HG03378 (cell line): ENCODE data around the gene ZNF18.

Experiments
- ATAC-seq: cut with Tn5 transposase; IDR thresholded peaks from one replicate; pipeline ENCODE4 v1.9.1; 2021; ENCODE audit warnings: mild to moderate bottlenecking, moderate library complexity; ENCODE audit not compliant: unreplicated experiment

Gene ZNF18

GRCh38 chr17:11997147-11997971 is at the start of gene ZNF18:
Gene ZNF18, minus strand, starts transcription at chr17:11997475. Its CDS starts 4,646 bp downstream, at chr17:11992829.
- peak; percentile 89 for ATAC-seq

GRCh38 chr17:12046786-12047185 is 49.5 kb upstream of the ZNF18 start:
- no peak for ATAC-seq

DNA sequence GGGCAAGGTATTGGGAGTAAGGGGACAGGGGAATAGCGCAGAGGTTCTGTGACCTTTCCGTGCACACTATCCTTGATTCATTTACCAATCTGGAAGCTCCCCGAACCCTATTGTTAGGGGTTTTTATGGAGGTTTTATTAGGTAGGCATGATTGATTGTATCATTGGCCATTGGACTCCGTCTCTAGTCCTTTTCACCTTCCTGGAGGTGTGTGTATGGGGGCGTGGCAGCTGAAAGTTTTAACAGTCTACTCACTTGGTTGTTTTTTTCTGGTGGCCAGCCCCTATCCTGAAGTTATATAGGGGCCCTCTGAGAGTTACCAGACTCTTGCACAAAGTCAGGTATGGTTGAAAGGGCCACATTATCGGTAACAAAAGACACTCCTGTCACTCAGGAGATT is 46.4 kb upstream of the ZNF18 start:
- ATAC-seq: no peak

- ATAC-seq: no peak
Measured at GRCh38 chr17:12041312-12041711, 44.0 kb upstream of the ZNF18 start.

DNA sequence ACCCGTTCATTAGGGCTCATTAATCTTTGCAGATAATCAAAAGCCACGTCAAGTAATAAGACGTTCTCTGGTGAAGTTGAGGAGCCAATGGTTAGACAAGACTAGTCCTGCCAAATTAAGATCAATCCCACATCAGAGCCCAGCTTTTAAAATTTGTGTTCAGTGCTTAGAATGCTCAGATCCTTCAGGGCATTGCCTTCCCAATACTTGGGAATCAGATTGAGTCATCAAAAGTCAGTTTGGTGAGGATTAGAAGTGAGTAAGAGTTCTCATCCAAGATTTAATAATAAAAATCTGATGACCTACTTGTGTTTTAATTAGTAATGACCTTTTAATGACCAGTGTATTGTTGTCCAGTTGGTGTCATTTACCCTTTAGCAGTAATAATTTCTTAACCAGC is 43.2 kb upstream of the ZNF18 start:
- ATAC-seq: no peak

GRCh38 chr17:12037970-12038369 is 40.7 kb upstream of the ZNF18 start:
- ATAC-seq: no peak

DNA sequence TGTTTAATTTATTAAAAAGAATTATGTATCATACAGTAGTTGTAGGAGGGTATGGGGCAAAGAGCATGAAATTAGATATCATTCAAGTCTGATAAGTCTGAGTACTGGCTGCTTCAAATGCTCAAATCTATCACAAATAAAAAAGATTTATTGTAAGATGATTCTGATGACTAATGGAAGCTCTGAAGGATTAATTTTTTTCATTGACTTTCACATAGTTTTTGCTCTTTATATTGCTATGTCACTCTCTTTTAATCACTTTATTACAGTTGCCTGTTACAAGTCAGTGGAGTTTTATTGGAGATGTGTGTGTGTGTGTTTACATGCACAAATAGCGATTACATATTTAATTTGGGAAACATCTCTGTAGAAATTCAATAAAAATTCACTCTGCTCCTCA is 38.4 kb upstream of the ZNF18 start:
- no peak for ATAC-seq

GRCh38 chr17:12034538-12034937 is 37.3 kb upstream of the ZNF18 start:
- ATAC-seq: no peak

GRCh38 chr17:12028611-12029010 is 31.3 kb upstream of the ZNF18 start:
- ATAC-seq: no peak

GRCh38 chr17:12027658-12028057 is 30.4 kb upstream of the ZNF18 start:
- ATAC-seq: no peak

DNA sequence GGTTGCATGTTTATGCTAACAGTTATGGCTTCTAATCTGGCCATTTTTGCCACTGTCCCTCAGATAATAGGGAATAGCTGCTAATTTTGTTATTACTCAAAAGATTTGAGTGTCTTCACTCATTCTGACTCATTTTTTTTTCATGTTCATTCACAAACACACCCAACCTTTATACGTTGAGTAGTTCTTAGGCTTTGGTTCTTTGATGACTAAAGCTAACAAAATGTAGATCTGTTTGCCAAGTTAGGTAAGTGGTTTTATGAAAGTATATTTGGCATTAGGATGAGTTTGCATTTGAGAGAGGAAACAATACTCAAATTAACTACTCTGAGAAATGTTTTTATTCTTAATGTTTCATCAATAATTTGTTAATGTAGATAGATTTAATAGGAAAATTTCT is 27.1 kb upstream of the ZNF18 start:
- ATAC-seq: no peak

GRCh38 chr17:12022310-12022709 is 25.0 kb upstream of the ZNF18 start:
- no peak for ATAC-seq

DNA sequence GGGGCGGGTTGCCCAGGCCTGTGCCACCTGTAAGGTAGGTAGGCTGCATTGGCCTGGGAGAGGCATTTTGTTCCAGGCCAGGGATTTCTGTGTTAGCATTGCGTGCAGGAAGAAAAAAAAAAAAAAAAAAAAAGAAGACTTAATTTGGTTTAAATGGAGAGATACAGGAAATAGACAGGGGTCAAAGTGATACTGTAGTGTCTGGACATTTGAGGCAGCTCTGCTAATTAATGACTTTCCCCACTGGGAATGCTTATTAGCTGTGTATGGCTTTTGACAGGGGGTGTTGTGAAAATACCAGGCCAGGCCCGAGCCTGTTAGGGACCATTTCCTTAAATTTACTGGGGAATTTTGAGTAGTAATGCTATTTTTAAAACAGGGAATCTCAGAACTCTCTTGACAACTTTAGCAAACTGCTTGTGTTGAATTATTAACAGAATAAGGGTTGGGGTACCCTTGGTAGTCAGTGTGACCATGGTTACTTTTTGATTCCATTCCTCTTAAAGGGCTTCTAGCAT is 24.4 kb upstream of the ZNF18 start:
- ATAC-seq: no peak

DNA sequence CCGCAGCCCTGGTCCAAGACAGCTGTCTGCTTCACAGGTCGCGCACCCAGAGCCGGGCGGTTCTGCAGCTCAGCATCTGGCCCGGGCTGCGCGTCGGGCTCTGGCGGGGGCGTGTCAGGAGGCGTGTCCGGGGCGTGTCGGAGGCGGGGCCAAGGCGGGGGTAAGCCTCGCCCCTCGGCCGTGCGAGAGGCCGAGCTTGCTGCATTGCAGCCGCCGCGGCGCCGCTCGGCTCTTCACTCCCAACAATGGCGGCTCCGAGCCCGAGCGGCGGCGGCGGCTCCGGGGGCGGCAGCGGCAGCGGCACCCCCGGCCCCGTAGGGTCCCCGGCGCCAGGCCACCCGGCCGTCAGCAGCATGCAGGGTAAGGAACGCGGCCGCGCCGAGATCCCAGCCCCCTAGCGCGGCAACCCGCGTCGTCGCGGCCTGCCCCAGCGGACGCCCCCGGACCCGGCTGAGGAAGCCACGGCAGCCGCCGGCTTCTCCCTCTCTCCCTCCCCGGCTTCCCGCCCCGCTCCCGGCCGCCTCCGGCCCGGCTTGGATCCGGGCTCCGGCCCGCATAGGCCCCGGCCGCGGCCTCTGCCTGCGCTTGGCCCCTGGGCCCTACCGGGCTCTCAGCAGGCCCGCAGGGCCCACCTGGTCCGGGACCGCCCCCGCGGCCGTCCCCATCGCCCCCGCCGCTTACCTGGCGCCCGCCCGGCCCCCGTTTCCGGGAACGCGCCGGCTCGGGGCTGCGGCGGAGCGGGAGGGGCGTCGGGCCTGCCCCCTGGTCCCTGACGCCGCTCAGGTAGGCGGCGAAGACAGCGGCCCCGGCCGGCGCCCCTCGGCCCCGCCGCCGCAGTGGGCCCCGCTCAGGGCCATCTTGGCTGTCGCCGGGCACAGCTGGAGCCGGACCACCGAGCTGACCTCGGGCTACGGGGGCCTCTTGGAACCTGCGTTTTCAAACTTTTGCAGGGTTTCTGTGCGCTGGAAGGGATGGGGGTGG is 23.7 kb upstream of the ZNF18 start, which contains the start of gene MAP2K4:
Gene MAP2K4, plus strand, starts transcription at position 236 of the 981 bp plus-strand sequence. Its CDS starts 10 bp downstream, at position 246.
- ATAC-seq: peak; percentile 71

DNA sequence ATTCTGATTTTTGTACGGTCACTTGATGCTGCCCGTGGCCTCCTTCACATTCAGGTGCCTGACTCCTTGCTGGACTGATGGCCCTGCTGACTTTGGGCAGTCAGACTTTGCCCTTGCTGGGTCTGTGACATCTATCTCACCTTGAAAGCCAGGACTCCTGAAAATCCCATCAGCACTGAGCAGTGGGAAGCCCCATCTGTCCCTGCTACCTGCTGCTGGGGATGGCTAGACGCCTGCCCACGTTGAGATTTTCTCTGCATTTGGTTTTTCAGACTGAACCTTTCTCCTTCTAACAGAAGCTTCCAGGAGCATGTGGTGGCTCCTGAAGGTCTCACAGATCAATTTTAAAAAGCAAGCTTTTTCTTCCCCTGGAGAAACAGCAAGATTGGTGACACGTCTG is 10.2 kb upstream of the ZNF18 start:
- no peak for ATAC-seq

- ATAC-seq: no peak
Measured at GRCh38 chr17:11999696-12000095, 2.4 kb upstream of the ZNF18 start.

GRCh38 chr17:11997972-11998233 is 628 bp upstream of the ZNF18 start:
- no peak for ATAC-seq

- ATAC-seq: peak; percentile 42
Measured at GRCh38 chr17:11996722-11997146, 541 bp downstream of the ZNF18 start.

DNA sequence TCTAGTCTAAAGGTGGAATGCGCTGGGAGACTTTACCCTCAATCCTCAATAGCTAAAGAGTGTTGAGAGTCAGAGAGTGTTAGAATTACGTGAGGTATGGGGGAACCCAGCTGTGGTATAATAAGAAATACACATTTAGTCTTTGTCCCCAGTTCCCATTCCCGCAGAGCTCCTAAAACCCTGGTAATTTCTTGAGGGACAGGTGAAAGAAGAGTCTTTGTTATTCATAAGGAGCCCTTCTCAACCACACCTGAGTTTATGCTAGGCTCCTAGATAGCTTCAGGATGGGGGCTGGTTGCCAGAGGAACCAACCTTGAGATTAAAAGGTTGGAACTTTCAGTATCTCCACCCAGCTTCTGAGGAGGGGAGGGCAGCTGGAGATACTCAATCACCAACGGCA is 5.8 kb downstream of the ZNF18 start:
- ATAC-seq: no peak

GRCh38 chr17:11990363-11990983 is 6.8 kb downstream of the ZNF18 start:
- no peak for ATAC-seq

GRCh38 chr17:11986942-11987329 is 10.3 kb downstream of the ZNF18 start:
- ATAC-seq: no peak
